Measurements from ENCODE around the gene BDP1. TPM values are rescaled to one million over a fixed set of nuclear protein-coding genes. Genes with fewer than 3 reads are reported as not detected.
A peak's percentile ranks its signal among the peaks of the same experiment; 100 is the strongest.
"Not testable (repeated sequence)": the region's sequence is repeated elsewhere in the genome, so short reads cannot be mapped to it uniquely, and the experiment has no call there.

The BDP1 gene
- total RNA-seq, 1 donor from 2014 or later, result 20.5 TPM

- no peak overlapping the region for H3K4me3 ChIP-seq (ENCODE audit: low read depth, low read length)
- DNase-seq (ENCODE audit: low read depth), result no peak
- no peak for TF ChIP-seq CTCF (conservative IDR thresholded peaks at IDR 0.05; ENCODE audit: low read depth, low read length)
Measured at GRCh38 chr5:71563161-71563560, 107.7 kb downstream of the BDP1 start.

- TF ChIP-seq CTCF (conservative IDR thresholded peaks at IDR 0.05; ENCODE audit: low read depth, low read length), result no peak
- no peak overlapping the region for H3K4me3 ChIP-seq (ENCODE audit: low read depth, low read length)
- no peak for DNase-seq (ENCODE audit: low read depth)
Measured at GRCh38 chr5:71564895-71565294, 109.4 kb downstream of the BDP1 start.

- DNase-seq (ENCODE audit: low read depth), result no peak
- no peak for TF ChIP-seq CTCF (conservative IDR thresholded peaks at IDR 0.05; ENCODE audit: low read depth, low read length)
- no peak overlapping the region for H3K4me3 ChIP-seq (ENCODE audit: low read depth, low read length)
Measured at GRCh38 chr5:71569748-71570509, 114.5 kb downstream of the BDP1 start.

GRCh38 chr5:71571811-71572210 is 116.4 kb downstream of the BDP1 start:
- not testable (repeated sequence) for DNase-seq (ENCODE audit: low read depth)

GRCh38 chr5:71573591-71573990 is 118.1 kb downstream of the BDP1 start:
- no peak overlapping the region for H3K4me3 ChIP-seq (ENCODE audit: low read depth, low read length)
- TF ChIP-seq CTCF (conservative IDR thresholded peaks at IDR 0.05; ENCODE audit: low read depth, low read length), result peak; percentile 29
- DNase-seq (ENCODE audit: low read depth), result no peak

More at GRCh38 chr5:71571811-71572210, 116.4 kb downstream of the BDP1 start:
- H3K4me3 ChIP-seq (ENCODE audit: low read depth, low read length), result not testable (repeated sequence)

- DNase-seq (ENCODE audit: low read depth); H3K4me3 ChIP-seq (ENCODE audit: low read depth, low read length): not testable (repeated sequence)
Measured at GRCh38 chr5:71575588-71575987, 120.1 kb downstream of the BDP1 start.

GRCh38 chr5:71576241-71576640 is 120.8 kb downstream of the BDP1 start:
- TF ChIP-seq CTCF (conservative IDR thresholded peaks at IDR 0.05; ENCODE audit: low read depth, low read length), result no peak
- no peak overlapping the region for H3K4me3 ChIP-seq (ENCODE audit: low read depth, low read length)
- peak; percentile 38 for DNase-seq (ENCODE audit: low read depth)

GRCh38 chr5:71577839-71578238 is 122.4 kb downstream of the BDP1 start:
- not testable (repeated sequence) for DNase-seq (ENCODE audit: low read depth); H3K4me3 ChIP-seq (ENCODE audit: low read depth, low read length)
